ENCODE measurements around the gene CDC37L1. TPM values are rescaled to one million over a fixed set of nuclear protein-coding genes. Genes with fewer than 3 reads are reported as not detected.

Gene CDC37L1
- total RNA-seq, 1 donor, result 25.9 TPM

Other genes with a start within 250 kb of the CDC37L1 start
- 17.7 and 34.1 TPM in 2 replicates for gene SLC1A1, start 189.1 kb upstream of the CDC37L1 start, total RNA-seq
- gene PLPP6, start 17.3 kb upstream of the CDC37L1 start, total RNA-seq, result 6.4 and 8.2 TPM in 2 replicates
- 0.43 and 0.64 TPM in 2 replicates for gene SPATA6L, start 13.1 kb upstream of the CDC37L1 start, total RNA-seq
- gene AK3, start 61.6 kb downstream of the CDC37L1 start, total RNA-seq, result 54.4 and 72.5 TPM in 2 replicates
- gene RCL1, start 113.4 kb downstream of the CDC37L1 start, total RNA-seq, result 9.7 and 10.4 TPM in 2 replicates